ENCODE results near the gene NFKBIE. TPM values are rescaled to one million over a fixed set of nuclear protein-coding genes. Genes with fewer than 3 reads are reported as not detected.

NFKBIE gene
- total RNA-seq, 2 donors from 2014 or later: 20.8 to 34.4 TPM

GRCh38 chr6:44245912-44246662 is 19.3 kb downstream of the NFKBIE start:
- peak; percentile 87 for TF ChIP-seq POLR2AphosphoS5 (IDR thresholded peaks at IDR 0.05)
- TF ChIP-seq CTCF (IDR thresholded peaks at IDR 0.05): peak in 3 of 4 experiments; percentile 49 to 54 (median 53)
- peak; percentile 58 for TF ChIP-seq POLR2A (IDR thresholded peaks at IDR 0.05)
- WGBS: under 1% methylated on average over 54 of the region's 62 CpGs
- Histone ChIP-seq H3K27me3 (replicated peaks; ENCODE audit: insufficient read depth) (no peaks in the 10 kb centered on the region), H3K4me1 (replicated peaks) (peaks cover 7% of the 10 kb centered on the region), H3K4me3 (peak overlapping the region; percentile 98), H3K36me3 (peaks cover 6 to 17% of the 10 kb centered on the region in 2 donors), H3K27ac (peak overlapping the region; percentile 98 to 100), H3K9me3 (no peaks in the 10 kb centered on the region)
- DNase-seq (ENCODE audit: low spot score): peak; percentile 78
- intact Hi-C loops (cut with DNase I): no loop called here

GRCh38 chr6:44245391-44245911 is 19.9 kb downstream of the NFKBIE start:
- WGBS: 62% methylated on average over 12 of the region's 12 CpGs
- Histone ChIP-seq H3K27ac (peak overlapping the region; percentile 98 to 100), H3K36me3 (peaks cover 0 to 13% of the 10 kb centered on the region in 2 donors), H3K4me3 (peak overlapping the region; percentile 98), H3K4me1 (replicated peaks) (peaks cover 7% of the 10 kb centered on the region), H3K27me3 (replicated peaks; ENCODE audit: insufficient read depth) (no peaks in the 10 kb centered on the region), H3K9me3 (no peaks in the 10 kb centered on the region)
- TF ChIP-seq POLR2AphosphoS5 (IDR thresholded peaks at IDR 0.05): no peak
- TF ChIP-seq POLR2A (IDR thresholded peaks at IDR 0.05): no peak
- no peak for TF ChIP-seq CTCF (IDR thresholded peaks at IDR 0.05)
- intact Hi-C loops (cut with DNase I): no loop called here
- no peak for DNase-seq (ENCODE audit: low spot score)

- H3K36me3 ChIP-seq: no peaks in the 10 kb centered on the region
- no peaks in the 10 kb centered on the region for H3K27me3 ChIP-seq (replicated peaks; ENCODE audit: insufficient read depth)
- TF ChIP-seq POLR2AphosphoS5 (IDR thresholded peaks at IDR 0.05): no peak
- no peak for TF ChIP-seq POLR2A (IDR thresholded peaks at IDR 0.05)
- TF ChIP-seq CTCF (IDR thresholded peaks at IDR 0.05): no peak
- intact Hi-C loops (cut with DNase I): no loop called here
- DNase-seq (ENCODE audit: low spot score): no peak
- whole genome bisulfite sequencing: 97% methylated on average over 7 of the region's 7 CpGs
- H3K4me1 ChIP-seq (replicated peaks): no peaks in the 10 kb centered on the region
- H3K9me3 ChIP-seq: no peaks in the 10 kb centered on the region
- H3K27ac ChIP-seq: no peak overlapping the region
- H3K4me3 ChIP-seq: no peak overlapping the region
Measured at GRCh38 chr6:44243345-44243744, 22.0 kb downstream of the NFKBIE start.

DNA sequence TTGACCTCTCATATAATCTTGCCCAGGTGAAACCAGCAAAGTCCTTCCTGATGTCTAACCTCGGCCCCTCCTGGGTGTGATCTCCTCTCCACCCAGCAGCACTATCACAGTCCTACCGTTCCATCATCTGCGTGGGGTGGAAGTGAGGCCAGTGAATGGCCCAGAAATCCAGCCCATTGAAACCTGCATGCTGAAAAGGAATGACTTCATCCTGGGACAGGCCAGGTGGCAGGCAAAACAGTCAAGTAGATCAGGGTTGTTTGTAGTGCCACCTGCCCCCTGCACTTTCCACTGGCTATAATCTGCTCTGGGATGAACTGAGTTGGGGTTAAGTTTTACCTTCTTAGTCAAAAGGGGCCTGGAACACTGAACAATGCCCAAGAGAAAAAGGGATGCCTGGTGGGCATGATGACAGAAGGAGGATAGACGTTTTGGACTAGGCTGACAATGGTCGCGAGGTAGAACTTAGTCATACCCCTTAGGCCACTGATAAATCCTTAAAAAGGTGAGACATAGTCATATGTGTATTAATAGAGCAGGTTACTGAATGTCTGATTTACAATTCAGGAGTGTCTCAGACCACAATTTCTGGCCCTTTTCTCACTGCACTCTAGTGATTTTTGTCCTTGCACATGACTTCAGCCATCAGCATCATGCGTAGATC is 26.5 kb downstream of the NFKBIE start:
- Histone ChIP-seq H3K9me3 (no peaks in the 10 kb centered on the region), H3K27me3 (replicated peaks; ENCODE audit: insufficient read depth) (no peaks in the 10 kb centered on the region), H3K4me3 (no peak overlapping the region), H3K36me3 (no peaks in the 10 kb centered on the region), H3K27ac (no peak overlapping the region), H3K4me1 (replicated peaks) (peaks cover 15% of the 10 kb centered on the region)
- intact Hi-C loops (cut with DNase I): no loop called here
- TF ChIP-seq POLR2AphosphoS5 (IDR thresholded peaks at IDR 0.05) (no peak), POLR2A (IDR thresholded peaks at IDR 0.05) (no peak), CTCF (IDR thresholded peaks at IDR 0.05) (no peak)
- no peak for DNase-seq (ENCODE audit: low spot score)
- WGBS: 88% methylated on average over 7 of the region's 7 CpGs
